Activated CD4-positive, alpha-beta T cell treated with anti-CD3 and anti-CD28 coated beads, Interleukin-10, Interleukin-2, amounts not matched to agents 100 ng/mL and 50 ng/mL, durations not matched to agents 16 hours and 8 hours (primary cell): ENCODE data around the gene CHSY1.

Source experiments
- DNase-seq: peaks from one replicate; pipeline ENCODE4 v3.0.0-alpha.2; 2020

Gene CHSY1

GRCh38 chr15:101149864-101150722, 101.8 kb downstream of the CHSY1 start:
- no peak for DNase-seq

DNA sequence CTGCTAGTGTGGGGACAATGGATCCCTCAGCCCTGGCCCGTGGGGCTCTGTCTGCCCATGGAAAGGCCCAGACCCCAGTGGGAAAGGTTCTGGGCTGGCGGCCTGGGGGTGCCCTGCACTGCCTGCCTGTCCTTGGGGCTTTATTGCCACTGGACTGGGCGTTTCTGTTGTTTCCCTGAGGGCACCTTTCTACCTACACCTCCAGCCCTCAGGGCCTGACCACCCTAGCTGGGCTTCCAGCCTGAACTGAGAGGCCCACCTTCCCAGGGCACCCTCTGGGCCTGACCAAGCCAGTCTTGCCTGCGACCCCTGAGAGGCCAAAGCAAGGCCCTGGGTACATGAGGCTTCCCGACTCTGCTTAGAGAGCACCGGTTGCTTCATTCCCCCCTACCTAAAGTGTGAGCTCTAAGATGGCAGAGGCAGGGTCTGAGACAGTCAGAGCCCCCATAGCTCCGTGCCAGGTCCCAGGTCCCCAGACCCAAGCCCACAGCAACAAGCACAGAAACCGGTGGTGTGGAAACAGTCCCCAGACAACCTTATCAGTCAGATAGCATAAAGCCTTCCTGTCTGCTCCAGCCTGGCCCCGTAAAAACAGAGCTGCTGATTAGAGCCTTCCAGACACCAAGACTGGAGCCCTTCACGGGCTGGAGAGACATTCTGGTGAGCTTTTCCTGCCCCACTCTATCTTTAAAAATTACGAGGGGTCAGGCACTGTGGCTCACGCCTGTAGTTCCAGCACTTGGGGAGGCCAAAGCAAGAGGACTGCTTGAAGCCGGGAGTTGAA, 102.8 kb downstream of the CHSY1 start:
- DNase-seq: no peak

DNA sequence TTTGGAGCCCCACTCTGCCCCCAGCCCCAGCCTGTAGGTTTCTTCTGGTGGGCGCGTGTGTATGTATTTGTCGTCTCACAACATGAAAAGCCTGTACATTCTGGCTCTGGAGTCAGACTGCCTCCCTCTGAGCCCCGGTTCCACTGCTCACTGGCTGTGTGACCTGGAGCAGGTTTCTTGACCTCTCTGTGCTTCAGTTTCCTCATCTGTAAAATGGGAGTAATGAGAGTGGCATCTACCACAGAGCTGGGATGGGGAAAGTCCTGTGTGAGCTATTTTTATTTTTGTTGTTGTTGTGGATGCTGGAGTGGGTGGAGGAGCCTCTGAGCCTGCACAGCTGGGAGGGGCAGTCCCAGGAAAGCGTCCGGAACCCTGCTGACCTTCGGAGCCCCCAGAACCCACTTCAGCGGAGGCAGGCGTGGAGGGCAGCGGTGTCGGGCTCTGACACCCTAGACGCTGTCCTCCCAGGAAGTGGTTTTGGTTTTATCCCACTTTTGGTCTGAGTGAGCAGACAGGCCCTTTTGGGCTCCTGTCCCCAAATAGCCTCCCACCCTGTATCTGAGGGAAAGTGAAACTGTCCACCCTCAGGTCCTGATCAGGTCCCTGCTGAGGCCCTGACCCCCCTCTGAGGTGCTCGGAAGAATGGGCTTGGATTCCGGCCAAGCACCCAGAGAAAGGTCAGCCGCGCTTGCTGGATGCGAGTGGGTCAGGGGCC, 103.5 kb downstream of the CHSY1 start:
- DNase-seq: no peak

DNA sequence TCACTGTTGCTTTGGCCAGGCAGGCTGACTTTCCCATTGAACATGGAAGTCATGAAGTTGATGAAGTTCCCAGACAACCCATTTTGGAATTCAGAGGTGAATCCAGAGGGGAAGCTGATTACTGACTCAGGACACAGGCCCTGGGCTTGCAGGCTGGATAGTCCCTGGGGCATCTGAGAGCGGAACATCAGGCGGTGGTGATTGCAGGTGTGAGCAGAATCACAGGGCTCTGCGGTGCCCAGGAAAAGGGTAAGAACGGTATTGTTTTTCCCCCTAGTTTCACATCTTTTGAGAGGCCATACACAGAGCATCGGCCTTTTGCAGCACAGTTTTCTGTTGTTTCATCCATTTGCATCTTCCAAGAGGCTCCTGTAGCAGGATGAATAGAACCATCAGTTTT, 104.7 kb downstream of the CHSY1 start:
- no peak for DNase-seq

- DNase-seq: no peak
These were observed 105.6 kb downstream of the CHSY1 start for GRCh38 chr15:101146118-101146702.

DNA sequence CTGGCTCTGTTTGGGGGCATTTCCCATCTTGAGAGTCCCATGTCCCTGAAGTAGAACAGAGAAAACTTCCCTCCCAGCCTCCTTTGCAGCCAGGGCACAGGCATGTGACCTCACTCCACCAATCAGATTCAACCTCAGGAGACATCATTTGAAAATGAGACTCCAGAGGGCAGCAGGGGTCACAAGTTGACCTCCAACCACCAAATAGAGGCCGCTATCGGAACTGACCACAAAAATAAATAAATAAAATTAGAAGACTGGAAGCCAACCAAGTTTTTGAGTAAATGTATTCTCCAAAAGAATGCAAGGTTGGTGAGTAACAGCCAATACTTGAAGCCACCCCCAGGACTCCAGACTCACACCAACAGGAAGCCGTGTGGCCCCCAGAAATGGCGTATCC, 106.5 kb downstream of the CHSY1 start:
- DNase-seq: no peak

GRCh38 chr15:101143321-101143720, 108.5 kb downstream of the CHSY1 start:
- no peak for DNase-seq

- no peak for DNase-seq
These were observed 109.1 kb downstream of the CHSY1 start for GRCh38 chr15:101142711-101143110.

GRCh38 chr15:101141926-101142527, 109.8 kb downstream of the CHSY1 start:
- no peak for DNase-seq

GRCh38 chr15:101140697-101141065, 111.2 kb downstream of the CHSY1 start:
- DNase-seq: no peak

- DNase-seq: no peak
These were observed 111.7 kb downstream of the CHSY1 start for GRCh38 chr15:101139986-101140696.

GRCh38 chr15:101138913-101139880, 112.7 kb downstream of the CHSY1 start:
- no peak for DNase-seq

DNA sequence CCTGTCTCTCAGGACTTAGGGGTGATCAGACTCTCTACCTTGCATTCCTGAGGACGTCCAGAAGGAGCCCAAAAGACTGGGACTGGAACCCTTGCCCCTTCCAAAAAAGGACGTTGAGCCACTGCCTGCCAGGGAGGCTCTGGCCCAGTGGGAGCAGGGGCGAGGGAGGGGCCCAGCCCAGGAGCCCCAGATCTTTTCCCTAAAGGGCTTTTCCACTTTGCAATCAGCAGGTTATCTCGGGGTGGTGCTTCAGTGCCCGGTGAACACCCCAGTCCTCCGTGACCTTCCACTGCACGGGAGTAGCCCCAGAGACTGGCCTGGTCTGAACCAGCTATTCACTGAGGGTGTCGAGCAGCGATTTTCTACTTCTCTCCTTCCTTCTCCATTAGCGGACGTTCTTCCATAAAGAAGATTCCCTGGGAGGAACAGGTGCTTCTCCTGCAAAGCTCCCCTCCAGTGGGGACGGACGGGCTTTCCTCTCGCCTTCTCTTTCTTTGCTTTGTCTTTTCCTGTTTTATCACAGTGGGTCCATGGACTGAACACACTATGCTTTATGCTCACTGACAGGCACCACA, 113.7 kb downstream of the CHSY1 start:
- DNase-seq: no peak

DNA sequence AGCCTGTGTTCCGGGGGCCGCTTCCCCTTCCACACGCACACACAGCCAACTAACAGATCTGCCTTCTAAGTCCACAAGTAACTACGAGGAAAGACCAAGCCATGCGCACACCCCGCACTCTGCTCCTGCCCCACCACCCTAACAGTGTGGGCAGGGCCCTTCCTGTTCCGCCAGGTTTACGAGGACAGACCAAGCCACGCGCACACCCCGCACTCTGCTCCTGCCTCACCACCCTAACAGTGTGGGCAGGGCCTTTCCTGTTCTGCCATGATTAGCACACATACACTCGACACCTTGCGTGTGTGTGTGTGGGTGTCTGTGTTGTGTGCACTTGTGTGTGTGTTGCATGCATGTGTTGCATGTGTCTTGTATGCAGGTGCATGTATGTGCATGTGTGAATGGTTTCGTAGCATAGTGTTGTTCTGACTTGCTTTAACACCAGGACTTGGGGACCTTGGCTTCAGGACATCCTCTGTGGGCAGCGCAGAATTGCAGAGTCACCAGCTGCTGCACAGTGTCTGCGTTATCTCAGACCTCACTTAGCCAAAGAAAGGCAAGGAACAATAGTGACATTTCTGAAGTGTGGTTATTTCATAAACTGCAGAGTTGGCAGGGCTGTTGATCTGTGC, 114.4 kb downstream of the CHSY1 start:
- peak; percentile 44 for DNase-seq

GRCh38 chr15:101136381-101137268, 115.2 kb downstream of the CHSY1 start:
- no peak for DNase-seq

DNA sequence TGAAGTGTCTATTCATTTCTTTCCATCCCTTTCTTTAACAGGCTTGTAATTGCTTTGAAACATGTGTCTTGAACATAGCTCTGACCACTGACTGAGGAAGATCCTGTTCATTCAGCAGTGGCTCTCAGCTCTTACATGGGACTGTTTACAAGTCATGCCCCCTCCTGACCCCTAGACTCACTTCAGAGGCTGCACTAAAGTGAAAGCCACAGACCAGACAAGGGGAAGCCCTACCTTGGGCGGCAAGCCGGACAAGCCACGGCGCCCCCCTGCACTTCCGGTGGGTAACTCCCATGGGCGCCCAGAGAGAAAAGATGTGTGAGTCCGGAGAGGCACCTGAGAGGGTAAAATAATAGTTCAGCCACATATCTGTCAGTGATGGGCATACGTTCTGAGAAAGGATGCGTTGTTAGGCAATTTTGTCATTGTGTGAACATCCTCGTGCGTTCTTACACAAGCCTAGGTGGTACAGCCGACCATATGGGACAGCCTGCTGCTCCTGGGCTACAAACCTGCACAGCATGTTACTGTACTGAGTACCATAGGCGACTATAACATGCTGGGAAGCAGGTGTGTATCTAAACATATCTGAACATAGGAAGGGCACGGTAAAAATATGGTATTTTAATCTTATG, 116.2 kb downstream of the CHSY1 start:
- DNase-seq: peak; percentile 25

GRCh38 chr15:101134780-101135179, 117.1 kb downstream of the CHSY1 start:
- no peak for DNase-seq

GRCh38 chr15:101133751-101134261, 118.0 kb downstream of the CHSY1 start:
- no peak for DNase-seq
